ENCODE measurements around the gene TTC7B. TPM values are rescaled to one million over a fixed set of nuclear protein-coding genes. Genes with fewer than 3 reads are reported as not detected.

TTC7B gene
- total RNA-seq, 4 donors from 2014 or later, result 8.4 to 11.2 (median 9.2) TPM

GRCh38 chr14:90567991-90568390, 248.2 kb downstream of the TTC7B start:
- Histone ChIP-seq H3K9me3 (no peaks in the 10 kb centered on the region), H3K27ac (peak overlapping the region in 3 of 4 donors; percentile 39 to 59 (median 57)), H3K4me1 (peaks cover 0 to 11% (median 5%) of the 10 kb centered on the region in 4 donors), H3K27me3 (no peaks in the 10 kb centered on the region), H3K36me3 (no peaks in the 10 kb centered on the region), H3K4me3 (no peak overlapping the region)
- no peak for DNase-seq
- 61 to 79% methylated on average over 5 to 7 of the region's 7 CpGs for WGBS, 2 donors (ENCODE audit: low coverage in 1 of 2)
- in situ Hi-C loops (cut with MboI; ENCODE audit: low pct_ligation_motif_present in 1 of 4, low pct_unique_long_range_greater_than_20kb in 1 of 4, low sequenced_read_pairs in 3 of 4), result no loop called here
- intact Hi-C loops (cut with DNase I; ENCODE audit: low total_unique reads), result no loop called here
- no peak for TF ChIP-seq CTCF (IDR thresholded peaks at IDR 0.05)
- TF ChIP-seq POLR2AphosphoS5 (IDR thresholded peaks at IDR 0.05), result no peak
- no peak for TF ChIP-seq POLR2A (IDR thresholded peaks at IDR 0.05)
- no peak for TF ChIP-seq EP300 (IDR thresholded peaks at IDR 0.05; ENCODE audit: low read depth)

GRCh38 chr14:90567191-90567590, 249.0 kb downstream of the TTC7B start:
- peaks cover 0 to 11% (median 5%) of the 10 kb centered on the region in 4 donors for H3K4me1 ChIP-seq
- H3K27me3 ChIP-seq, result no peaks in the 10 kb centered on the region
- TF ChIP-seq POLR2A (IDR thresholded peaks at IDR 0.05), result no peak
- TF ChIP-seq POLR2AphosphoS5 (IDR thresholded peaks at IDR 0.05), result no peak
- TF ChIP-seq EP300 (IDR thresholded peaks at IDR 0.05; ENCODE audit: low read depth), result no peak
- TF ChIP-seq CTCF (IDR thresholded peaks at IDR 0.05), result no peak
- WGBS, 2 donors (ENCODE audit: low coverage in 1 of 2), result 90 to 97% methylated on average over 7 to 11 of the region's 11 CpGs
- H3K36me3 ChIP-seq, result no peaks in the 10 kb centered on the region
- intact Hi-C loops (cut with DNase I; ENCODE audit: low total_unique reads), result no loop called here
- DNase-seq, result no peak
- in situ Hi-C loops (cut with MboI; ENCODE audit: low pct_ligation_motif_present in 1 of 4, low pct_unique_long_range_greater_than_20kb in 1 of 4, low sequenced_read_pairs in 3 of 4), result no loop called here
- no peak overlapping the region for H3K4me3 ChIP-seq
- H3K9me3 ChIP-seq, result no peaks in the 10 kb centered on the region
- H3K27ac ChIP-seq, result peak overlapping the region in 1 of 4 donors; percentile 39

DNA sequence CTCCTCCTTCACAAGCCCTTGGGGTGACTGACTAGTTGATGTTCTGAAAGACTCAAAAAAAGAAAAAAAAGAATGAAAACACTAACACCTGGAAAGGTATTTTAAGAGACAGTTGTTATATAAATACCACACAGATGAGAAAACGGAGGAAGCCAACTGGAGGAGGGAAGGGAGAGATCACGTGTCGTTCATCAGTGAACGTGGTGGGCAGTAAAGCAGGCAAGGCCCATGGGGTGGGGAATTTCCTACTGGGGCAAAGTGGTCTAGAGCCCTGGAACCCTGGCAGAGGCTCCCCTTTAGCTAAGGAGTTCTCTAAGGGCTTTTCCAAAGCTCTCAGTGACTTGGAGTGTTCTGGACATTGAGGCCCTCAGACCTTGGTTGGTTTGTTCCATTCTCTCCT, 249.7 kb downstream of the TTC7B start:
- 86% methylated on average over 4 of the region's 4 CpGs; no CpG with 5 or more reads in 1 of the 2 donors for WGBS, 2 donors (ENCODE audit: low coverage in 1 of 2)
- in situ Hi-C loops (cut with MboI; ENCODE audit: low pct_ligation_motif_present in 1 of 4, low pct_unique_long_range_greater_than_20kb in 1 of 4, low sequenced_read_pairs in 3 of 4), result no loop called here
- TF ChIP-seq EP300 (IDR thresholded peaks at IDR 0.05; ENCODE audit: low read depth), result no peak
- no peak for TF ChIP-seq CTCF (IDR thresholded peaks at IDR 0.05)
- no peak for TF ChIP-seq POLR2A (IDR thresholded peaks at IDR 0.05)
- no peak for TF ChIP-seq POLR2AphosphoS5 (IDR thresholded peaks at IDR 0.05)
- Histone ChIP-seq H3K9me3 (no peaks in the 10 kb centered on the region), H3K36me3 (no peaks in the 10 kb centered on the region), H3K4me3 (no peak overlapping the region), H3K27me3 (no peaks in the 10 kb centered on the region), H3K4me1 (peaks cover 0 to 11% (median 5%) of the 10 kb centered on the region in 4 donors), H3K27ac (peak overlapping the region in 1 of 4 donors; percentile 4)
- no peak for DNase-seq
- intact Hi-C loops (cut with DNase I; ENCODE audit: low total_unique reads), result no loop called here

- no peak for DNase-seq
- intact Hi-C loops (cut with DNase I; ENCODE audit: low total_unique reads), result no loop called here
- TF ChIP-seq POLR2AphosphoS5 (IDR thresholded peaks at IDR 0.05) (no peak), POLR2A (IDR thresholded peaks at IDR 0.05) (no peak), CTCF (IDR thresholded peaks at IDR 0.05) (no peak), EP300 (IDR thresholded peaks at IDR 0.05; ENCODE audit: low read depth) (no peak)
- in situ Hi-C loops (cut with MboI; ENCODE audit: low pct_ligation_motif_present in 1 of 4, low pct_unique_long_range_greater_than_20kb in 1 of 4, low sequenced_read_pairs in 3 of 4), result no loop called here
- Histone ChIP-seq H3K27ac (peak overlapping the region in 1 of 4 donors; percentile 30), H3K4me1 (peaks cover 0 to 11% (median 5%) of the 10 kb centered on the region in 4 donors), H3K27me3 (no peaks in the 10 kb centered on the region), H3K9me3 (no peaks in the 10 kb centered on the region), H3K36me3 (no peaks in the 10 kb centered on the region), H3K4me3 (no peak overlapping the region)
- WGBS, 2 donors (ENCODE audit: low coverage in 1 of 2), result 95 to 97% methylated on average over 4 of the region's 4 CpGs
These were observed 251.7 kb downstream of the TTC7B start for GRCh38 chr14:90564496-90564895.
